PC-9 (cell line): ENCODE results near the gene P4HA2.

Experiments
- EZH2 ChIP-seq: fragments of 200-600 bp; sonication (generic); IDR thresholded peaks from 2 replicates; pipeline ENCODE4 v1.8.0; 2017; ENCODE audit warnings: antibody characterized with exemption, low read depth
- TF ChIP-seq, protein P1 (sequence below): fragments of 200-600 bp; sonication (generic); conservative IDR thresholded peaks from 2 replicates; pipeline ENCODE4 v1.6.1; 2017; ENCODE audit warnings: mixed run types, antibody characterized with exemption, mild to moderate bottlenecking, moderate library complexity

DNA sequence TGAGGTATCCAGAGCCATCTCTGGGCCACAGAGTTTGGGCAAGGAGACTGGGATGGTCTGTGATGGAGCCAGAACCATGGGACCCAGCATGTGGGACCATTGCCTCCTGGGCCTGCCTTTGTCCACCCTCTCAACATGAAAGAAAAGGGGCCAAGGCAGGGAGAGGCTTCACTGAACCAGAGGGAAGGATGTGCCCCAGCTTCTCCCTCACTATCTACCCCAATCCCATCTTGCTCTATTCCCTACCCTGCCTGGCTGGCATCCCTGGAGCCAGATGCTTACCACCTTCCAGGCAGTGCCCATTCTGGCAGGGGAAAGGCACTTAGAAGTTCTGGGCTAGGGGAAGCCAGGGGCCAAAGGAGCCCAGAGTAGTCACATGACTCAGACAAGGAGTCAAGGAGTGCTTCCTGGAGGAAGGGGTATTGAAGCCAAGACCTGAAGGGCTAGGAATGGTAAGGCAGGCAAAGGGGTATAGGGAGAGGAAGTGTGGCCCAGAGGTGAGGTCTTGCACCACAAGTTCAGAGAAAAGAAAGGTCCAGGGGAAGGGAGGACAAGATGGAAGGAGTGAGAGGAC is 39.6 kb upstream of the P4HA2 start:
- TF ChIP-seq, protein P1, sequence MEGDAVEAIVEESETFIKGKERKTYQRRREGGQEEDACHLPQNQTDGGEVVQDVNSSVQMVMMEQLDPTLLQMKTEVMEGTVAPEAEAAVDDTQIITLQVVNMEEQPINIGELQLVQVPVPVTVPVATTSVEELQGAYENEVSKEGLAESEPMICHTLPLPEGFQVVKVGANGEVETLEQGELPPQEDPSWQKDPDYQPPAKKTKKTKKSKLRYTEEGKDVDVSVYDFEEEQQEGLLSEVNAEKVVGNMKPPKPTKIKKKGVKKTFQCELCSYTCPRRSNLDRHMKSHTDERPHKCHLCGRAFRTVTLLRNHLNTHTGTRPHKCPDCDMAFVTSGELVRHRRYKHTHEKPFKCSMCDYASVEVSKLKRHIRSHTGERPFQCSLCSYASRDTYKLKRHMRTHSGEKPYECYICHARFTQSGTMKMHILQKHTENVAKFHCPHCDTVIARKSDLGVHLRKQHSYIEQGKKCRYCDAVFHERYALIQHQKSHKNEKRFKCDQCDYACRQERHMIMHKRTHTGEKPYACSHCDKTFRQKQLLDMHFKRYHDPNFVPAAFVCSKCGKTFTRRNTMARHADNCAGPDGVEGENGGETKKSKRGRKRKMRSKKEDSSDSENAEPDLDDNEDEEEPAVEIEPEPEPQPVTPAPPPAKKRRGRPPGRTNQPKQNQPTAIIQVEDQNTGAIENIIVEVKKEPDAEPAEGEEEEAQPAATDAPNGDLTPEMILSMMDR, result no peak
- no peak for TF ChIP-seq EZH2
